Neural cell (in vitro differentiated cells): Measurements from ENCODE around the gene ROBO4.

Source experiments
- EP300 ChIP-seq: fragments of 450-650 bp; conservative IDR thresholded peaks from 2 replicates; pipeline ENCODE4 v1.6.1; 2014; ENCODE audit warnings: antibody characterized with exemption, mild to moderate bottlenecking, moderate library complexity; ENCODE audit not compliant: poor library complexity, severe bottlenecking
- EZH2 ChIP-seq: fragments of 200-600, 300-800 bp; shearing (Covaris generic), sonication (generic); IDR thresholded peaks from 2 replicates; pipeline ENCODE4 v1.6.1; 2014; ENCODE audit warnings: antibody characterized with exemption, low read length, borderline replicate concordance, mild to moderate bottlenecking; ENCODE audit not compliant: insufficient read depth, poor library complexity, severe bottlenecking
- MXI1 ChIP-seq: fragments of 450-650 bp; conservative IDR thresholded peaks from 2 replicates; pipeline ENCODE4 v1.6.1; 2014; ENCODE audit warnings: antibody characterized with exemption, mild to moderate bottlenecking; ENCODE audit not compliant: poor library complexity, severe bottlenecking
- SMC3 ChIP-seq: fragments of 450-650 bp; conservative IDR thresholded peaks from 2 replicates; pipeline ENCODE4 v1.6.1; 2014; ENCODE audit warnings: antibody characterized with exemption, mild to moderate bottlenecking, moderate library complexity; ENCODE audit not compliant: poor library complexity
- TF ChIP-seq, protein P1 (sequence below): fragments of 450-650 bp; IDR thresholded peaks from 2 replicates; pipeline ENCODE4 v1.5.1; 2014; ENCODE audit warnings: antibody characterized with exemption, mild to moderate bottlenecking, moderate library complexity; ENCODE audit not compliant: poor library complexity, severe bottlenecking

DNA sequence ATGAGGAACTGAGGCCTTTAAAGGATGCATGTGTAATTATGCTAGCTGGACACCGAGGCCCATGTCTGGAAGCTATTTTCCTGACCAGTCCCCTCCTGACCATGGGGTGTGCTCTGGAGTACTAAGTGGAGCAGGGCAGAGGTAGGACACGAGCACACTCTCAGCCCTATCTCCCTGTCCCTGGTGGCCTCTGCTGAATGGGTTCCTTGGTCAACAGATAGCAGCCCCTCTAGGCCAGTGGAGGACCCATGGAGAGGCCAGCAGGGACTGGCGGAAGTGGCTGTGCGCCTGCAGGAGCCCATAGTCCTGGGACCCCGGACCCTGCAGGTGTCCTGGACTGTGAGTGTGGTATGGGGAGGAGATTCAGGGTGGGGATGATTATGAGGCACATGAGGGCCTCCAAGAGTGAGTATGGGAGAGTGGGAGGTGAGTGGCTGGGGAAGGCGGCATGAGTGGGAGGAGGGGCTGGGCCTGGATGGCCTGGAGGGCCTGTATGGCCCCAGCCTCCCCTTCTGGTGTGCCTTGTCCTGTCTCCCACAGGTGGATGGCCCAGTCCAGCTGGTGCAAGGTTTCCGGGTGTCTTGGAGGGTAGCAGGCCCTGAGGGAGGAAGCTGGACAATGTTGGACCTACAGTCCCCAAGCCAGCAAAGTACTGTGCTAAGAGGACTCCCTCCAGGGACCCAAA lies 23.0 kb downstream of the ROBO4 start:
- TF ChIP-seq, protein P1, sequence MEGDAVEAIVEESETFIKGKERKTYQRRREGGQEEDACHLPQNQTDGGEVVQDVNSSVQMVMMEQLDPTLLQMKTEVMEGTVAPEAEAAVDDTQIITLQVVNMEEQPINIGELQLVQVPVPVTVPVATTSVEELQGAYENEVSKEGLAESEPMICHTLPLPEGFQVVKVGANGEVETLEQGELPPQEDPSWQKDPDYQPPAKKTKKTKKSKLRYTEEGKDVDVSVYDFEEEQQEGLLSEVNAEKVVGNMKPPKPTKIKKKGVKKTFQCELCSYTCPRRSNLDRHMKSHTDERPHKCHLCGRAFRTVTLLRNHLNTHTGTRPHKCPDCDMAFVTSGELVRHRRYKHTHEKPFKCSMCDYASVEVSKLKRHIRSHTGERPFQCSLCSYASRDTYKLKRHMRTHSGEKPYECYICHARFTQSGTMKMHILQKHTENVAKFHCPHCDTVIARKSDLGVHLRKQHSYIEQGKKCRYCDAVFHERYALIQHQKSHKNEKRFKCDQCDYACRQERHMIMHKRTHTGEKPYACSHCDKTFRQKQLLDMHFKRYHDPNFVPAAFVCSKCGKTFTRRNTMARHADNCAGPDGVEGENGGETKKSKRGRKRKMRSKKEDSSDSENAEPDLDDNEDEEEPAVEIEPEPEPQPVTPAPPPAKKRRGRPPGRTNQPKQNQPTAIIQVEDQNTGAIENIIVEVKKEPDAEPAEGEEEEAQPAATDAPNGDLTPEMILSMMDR: no peak
- TF ChIP-seq SMC3 (no peak), EP300 (no peak), EZH2 (no peak), MXI1 (no peak)
